Ureter (tissue), 1 donor: ENCODE data around the gene PHLDB3. TPM values are rescaled to one million over a fixed set of nuclear protein-coding genes. Genes with fewer than 3 reads are reported as not detected.
"Not testable (repeated sequence)": the region's sequence is repeated elsewhere in the genome, so short reads cannot be mapped to it uniquely, and the experiment has no call there.

ENCODE experiments used
- DNase-seq: peaks from one replicate; pipeline ENCODE4 v3.0.0-alpha.2; 2020; ENCODE audit warnings: low spot score
- total RNA-seq: library from RNA; stranded (reverse); gene quantifications from one replicate; pipeline ENCODE4 v1.2.4, GENCODE V29; 2023
- donor health status: DM: yes; HTN: yes; CAD: no.

The PHLDB3 gene
- total RNA-seq, 1 donor from 2014 or later, result 39.5 TPM

DNA sequence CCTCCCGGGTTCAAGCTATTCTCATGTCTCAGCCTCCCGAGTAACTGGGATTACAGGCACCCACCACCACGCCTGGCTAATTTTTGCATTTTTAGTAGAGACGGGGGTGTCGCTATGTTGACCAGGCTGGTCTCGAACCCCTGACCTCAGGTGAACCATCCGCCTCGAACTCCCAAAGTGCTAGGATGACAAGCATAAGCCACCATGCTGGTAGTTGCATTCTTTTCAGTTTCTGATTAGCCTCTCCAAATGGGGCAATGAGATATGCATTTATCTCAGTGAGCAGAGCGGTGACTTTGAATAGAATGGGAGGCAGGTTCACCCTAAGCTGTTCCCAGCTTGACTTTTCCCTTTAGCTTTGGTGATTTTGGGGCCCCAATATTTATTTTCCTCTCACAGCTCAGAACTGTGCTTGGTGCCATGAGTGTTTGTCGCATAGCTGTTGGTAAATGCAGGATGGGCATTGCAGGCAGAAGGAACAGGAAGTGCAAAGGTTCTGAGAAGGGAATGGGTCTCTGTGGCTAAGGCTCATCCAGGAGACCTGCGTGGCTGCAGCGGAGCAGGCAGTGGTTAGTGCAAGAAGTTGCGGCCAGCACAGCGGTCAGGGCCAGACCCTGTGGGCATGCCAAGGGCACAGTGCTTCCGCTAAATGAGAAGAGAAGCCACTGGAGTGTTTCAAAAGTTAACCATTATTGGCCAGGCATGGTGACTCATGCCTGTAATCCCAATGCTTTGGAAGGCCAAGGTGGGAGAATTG, 59.8 kb downstream of the PHLDB3 start:
- no peak for DNase-seq

DNA sequence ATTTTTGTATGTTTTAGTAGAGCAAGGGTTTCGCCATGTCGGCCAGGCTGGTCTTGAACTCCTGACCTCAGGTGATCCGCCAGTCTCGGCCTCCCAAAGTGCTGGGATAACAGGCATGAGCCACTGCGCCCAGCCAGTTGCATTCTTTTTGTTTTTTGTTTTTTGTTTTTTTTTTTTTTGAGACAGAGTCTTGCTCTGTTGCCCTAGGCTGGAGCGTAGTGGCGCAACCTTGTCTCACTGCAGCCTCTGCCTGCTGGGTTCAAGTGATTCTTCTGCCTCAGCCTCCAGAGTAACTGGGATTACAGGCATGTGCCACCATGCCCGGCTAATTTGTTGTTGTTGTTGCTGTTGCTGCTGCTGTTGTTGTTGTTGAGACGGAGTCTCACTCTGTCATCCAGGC, 60.5 kb downstream of the PHLDB3 start:
- DNase-seq, result not testable (repeated sequence)

DNA sequence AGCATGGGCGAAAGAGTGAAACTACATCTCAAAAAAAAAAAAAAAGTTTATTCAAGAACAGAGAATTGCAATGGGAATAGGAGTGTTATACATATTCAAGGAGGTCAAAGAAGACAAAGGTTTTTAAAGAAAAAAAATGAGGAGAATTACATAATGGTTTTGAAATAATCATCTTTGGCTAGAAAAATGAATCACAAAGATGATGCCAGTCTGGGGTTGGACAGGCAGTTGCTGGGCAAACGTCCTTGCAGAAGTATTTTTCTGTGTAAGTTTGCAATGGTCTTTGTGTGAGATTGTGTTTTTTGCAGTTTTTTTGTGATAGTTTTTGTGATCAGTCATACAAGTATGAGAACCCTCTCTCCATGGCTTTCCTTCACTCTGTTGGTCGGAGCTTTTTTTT, 62.8 kb downstream of the PHLDB3 start:
- DNase-seq, result no peak

DNA sequence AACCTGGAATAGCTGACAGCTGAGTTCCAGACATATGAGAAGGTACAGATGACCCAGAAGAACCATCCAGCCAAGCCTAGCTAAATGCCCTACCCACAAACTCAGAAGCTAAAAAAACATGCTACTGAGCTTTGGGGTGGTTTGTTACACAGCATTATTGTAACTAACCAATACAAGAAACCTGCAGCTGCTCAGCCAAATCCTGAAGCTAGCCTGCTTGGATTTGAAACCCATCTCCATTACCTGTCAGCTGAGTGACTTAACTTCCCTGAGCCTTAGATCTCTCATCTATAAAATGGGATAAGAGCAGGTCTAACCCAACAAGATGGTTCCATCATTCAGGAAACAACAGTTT, 64.9 kb downstream of the PHLDB3 start:
- DNase-seq, result no peak

DNA sequence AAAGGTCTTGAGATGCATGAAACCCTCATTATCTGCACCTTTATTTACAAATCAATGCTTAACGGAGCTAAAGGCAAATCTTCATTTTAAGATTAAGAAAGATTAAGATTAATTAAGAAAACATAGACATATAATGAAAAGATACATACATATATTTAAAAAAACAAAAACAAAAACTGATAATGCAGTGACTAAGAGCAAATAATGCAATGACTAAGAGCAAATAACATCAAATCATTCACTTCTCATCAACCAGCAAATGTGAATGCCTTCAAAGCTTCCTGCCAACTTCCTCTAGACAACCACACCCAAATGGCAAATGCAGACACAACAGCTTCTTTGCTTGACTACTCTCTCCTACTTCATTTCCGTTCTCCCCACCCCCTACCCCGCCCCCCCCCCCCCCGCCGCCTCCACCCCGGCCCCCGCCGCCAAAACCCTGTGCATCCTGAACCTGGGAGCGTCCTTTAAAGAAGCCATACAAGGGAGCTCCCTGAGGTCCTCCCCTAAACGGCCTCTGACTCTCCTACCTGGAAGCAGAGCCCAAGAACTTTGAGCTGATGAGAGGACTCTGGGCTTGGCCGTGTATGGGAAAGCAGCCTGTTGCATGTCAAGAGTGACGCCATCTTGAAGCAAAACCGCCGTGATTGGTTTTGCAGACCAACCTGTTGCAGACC, 65.4 kb downstream of the PHLDB3 start:
- no peak for DNase-seq

DNA sequence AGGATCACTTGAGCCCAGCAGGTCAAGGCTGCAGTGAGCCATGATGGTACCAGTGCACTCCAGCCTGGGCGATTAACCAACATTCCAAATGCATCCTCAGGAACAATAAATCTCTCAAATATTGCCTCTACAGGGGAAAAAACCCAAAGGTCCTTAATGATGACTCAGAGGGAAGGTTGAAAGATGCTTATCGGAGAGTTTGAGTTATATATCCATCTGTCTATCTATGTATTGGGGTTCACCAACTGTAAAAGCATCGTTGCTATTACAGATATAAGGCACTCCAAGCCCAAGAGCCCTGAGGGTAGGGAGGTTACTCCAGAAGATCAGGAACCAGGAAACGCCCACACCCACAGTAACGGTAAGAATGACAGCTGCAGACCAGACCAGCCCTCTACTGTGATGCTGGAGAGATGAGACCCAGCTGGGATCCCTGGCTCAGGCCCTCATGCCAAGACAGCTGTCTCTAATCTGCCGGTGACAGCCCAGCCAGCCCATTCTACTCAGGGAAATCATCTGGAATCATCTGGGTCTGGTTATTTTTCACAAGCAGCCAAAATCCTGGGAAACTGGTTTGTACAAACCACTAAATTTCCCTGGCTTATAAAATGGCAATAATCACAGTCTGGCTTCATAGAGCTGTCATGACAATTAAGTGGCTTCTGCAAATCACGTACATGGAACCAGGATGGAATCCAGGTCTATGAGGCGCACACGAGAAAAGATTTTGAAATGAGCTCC, 66.1 kb downstream of the PHLDB3 start:
- DNase-seq, result no peak

DNA sequence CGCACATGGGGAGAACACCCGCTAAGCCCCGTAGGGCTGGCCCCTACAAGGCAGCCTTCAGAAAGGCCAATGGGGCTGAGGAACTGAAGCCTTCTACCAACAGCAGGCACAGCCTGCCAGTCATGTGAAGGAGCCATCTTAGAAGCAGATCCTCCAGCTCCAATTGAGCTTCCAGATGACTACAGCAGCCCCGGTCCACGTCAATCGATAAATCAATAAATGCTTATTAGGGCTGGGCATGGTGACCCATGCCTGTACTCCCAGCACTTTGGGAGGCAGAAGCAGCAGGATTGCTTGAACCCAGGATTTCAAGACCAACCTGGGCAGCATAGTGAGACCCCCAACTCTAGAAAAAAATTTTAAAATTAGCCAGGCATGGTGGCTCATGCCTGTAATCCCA, 66.8 kb downstream of the PHLDB3 start:
- no peak for DNase-seq

DNA sequence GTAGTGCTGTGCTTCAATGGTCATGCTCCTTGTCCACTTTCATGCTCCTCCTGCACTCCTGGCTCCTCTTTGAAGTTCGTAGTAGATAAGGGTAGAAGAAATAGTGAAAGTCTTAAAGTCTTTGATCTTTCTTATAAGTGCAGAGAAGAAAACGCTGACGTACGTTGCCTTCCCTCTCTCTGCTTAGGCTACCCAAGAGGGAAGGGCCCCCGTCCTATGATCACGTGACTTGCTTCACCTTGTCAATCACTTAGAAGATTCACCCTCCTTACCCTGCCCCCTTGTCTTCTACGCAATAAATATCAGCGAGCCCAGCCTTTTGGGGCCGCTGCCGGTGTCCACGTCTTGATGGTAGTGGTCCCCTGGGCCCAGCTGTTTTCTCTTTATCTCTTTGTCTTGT, 67.3 kb downstream of the PHLDB3 start:
- not testable (repeated sequence) for DNase-seq

DNA sequence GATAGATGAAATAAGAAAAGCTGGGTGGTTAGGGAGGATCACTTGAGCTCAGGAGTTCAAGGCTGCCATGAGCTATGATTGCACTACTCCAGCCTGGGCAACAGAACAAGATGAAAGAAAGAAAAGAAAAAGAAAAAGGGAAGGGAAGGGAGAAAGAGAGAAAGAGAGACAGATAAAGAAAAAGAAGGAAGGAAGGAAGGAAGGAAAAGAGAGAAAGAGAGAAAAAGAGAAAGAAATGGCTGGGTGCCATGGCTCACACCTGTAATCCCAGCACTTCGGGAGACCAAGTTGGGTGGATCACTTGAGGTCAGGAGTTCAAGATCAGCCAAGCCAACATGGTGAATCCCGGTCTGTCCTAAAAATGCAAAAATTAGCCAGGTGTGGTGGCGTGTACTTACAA, 68.8 kb downstream of the PHLDB3 start:
- DNase-seq, result no peak

DNA sequence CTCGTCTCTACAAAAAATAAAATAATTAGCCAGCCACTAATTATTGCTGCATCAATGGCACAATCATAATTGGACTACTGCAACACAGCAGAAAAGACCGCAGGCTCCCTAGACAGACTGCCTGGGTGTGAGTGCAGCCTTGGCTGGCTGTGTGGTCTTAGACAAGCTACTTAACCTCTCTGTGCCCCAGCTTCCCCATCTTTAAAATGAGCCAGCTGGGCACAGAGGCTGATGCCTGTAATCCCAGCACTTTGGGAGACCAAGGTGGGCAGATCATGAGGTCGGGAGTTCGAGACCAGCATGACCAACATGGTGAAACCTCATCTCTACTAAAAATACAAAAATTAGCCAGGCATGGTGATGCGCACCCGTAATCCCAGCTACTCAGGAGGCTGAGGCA, 70.9 kb downstream of the PHLDB3 start:
- DNase-seq, result no peak

DNA sequence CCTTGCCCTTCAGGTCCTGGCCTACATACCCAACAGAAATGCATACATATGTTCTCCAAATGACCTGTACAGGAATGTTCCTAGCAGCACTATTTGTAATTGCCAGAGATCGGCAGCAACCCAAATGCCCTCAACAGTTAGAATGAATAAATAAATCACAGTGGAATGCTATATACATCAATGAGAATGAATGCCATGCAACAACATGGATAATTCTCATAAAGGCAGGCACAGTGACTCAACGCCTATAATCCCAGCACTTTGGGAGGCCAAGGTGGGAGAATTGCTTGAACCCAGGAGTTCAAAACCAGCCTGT, 71.2 kb downstream of the PHLDB3 start:
- DNase-seq, result no peak

DNA sequence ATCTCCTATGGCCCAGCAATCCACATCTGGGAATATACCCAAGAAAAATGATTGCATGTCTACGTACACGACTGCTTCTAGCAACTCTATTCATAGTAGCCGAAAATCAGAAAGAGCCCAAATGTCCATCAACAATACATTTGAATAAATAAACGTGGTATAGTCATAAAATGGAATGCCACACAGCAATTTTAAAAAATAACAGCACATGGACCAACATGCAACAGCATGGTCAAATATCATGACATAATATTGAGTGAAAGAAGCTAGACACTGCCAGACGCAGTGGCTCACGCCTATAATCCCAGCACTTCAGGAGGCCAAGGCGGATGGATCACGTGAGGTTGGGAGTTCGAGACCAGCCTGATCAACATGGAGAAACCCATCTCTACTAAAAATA, 73.6 kb downstream of the PHLDB3 start:
- no peak for DNase-seq

DNA sequence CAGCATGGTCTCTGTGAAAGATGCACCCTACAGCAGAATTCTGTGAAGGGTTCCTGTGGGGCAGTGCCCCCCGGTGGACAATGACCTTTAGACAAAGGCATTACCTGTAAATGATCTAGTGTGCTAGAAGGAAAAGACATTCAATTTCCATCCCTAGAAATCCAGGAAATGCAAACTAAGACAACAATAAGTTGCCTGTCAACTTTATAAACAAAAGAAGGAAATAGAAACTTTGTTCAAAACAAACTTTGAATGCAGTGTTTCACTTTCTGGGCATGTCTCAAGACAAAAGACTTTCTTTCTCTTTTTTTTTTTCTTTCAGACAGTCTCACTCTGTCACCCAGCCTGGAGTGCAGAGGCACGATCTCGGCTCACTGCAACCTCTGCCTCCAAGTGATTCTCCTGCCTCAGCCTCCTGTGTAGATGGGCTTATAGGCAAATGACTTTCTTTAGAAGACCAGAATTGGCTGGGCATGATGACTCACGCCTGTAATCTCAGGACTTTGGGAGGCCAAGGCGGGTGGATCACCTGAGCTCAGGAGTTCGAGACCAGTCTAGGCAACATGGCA, 74.3 kb downstream of the PHLDB3 start:
- DNase-seq, result no peak

DNA sequence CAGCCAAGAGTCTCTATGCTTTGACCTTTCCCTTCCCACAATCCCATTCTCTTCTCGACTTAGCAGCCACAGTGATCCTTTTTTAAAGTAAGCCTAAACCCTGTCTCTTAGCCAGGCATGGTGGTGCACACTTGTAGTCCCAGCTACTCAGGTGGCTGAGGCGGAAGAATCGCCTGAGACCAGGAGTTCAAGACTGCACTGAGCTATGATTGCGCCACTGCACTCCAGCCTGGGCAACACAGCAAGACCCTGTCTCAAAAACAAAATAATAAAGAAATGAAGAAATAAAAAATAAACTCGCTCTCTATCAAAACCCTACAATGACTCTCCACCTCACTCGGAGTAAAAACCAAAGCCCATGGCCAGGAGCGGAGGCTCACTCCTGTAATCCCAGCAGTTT, 75.2 kb downstream of the PHLDB3 start:
- DNase-seq, result no peak

DNA sequence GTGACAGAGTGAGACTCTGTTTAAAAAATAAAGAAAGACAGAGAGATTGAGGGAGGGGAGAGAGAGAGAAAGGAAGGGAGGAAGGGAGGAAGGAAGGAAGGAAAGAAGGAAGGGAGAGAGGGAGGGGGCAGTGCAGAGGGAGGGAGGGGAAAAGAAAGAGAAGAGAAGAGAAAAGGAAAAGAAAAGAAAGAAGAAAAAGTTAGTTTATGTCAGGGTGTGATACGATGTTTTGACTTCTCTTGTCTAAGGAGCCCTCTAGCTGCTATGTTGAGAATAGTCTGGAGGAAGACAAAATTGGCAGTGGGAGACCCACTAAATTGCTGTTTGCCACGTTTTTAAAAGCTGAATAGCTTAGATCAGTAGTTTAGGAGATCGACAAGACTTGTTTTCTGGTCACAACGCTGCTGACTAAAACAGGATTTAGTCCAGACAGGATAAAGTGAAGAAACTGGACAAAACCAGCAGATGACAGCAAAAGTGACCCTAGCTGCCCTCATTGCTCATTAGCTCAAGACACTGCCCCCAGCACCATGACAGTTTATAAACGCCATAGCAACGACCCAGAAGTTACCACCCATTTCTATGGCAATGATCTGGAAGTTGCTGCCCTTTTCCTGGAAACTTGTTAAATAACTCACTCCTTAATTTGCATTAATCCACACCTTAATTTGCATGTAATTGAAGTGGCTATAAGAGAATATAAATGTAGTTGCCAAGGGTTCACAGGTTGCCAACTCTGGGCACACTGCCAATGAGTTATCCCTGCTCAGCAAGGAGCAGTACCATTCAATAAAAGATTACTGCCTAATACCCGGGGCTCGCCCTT, 78.8 kb downstream of the PHLDB3 start:
- DNase-seq, result no peak

Other genes with a start within 250 kb of the PHLDB3 start
- gene PSG9, start 235.2 kb downstream of the PHLDB3 start, total RNA-seq, result not detected
- not detected for gene CD177, start 151.1 kb downstream of the PHLDB3 start, total RNA-seq
- gene TEX101, start 89.9 kb downstream of the PHLDB3 start, total RNA-seq, result not detected
- gene LYPD3, start 39.1 kb downstream of the PHLDB3 start, total RNA-seq, result 15.0 TPM
- gene ETHE1, start 22.5 kb upstream of the PHLDB3 start, total RNA-seq, result 37.4 TPM
- 2.1 TPM for gene ZNF575, start 28.4 kb upstream of the PHLDB3 start, total RNA-seq
- 20.3 TPM for gene XRCC1, start 70.8 kb upstream of the PHLDB3 start, total RNA-seq
- 11.8 TPM for gene PINLYP, start 71.1 kb upstream of the PHLDB3 start, total RNA-seq
- gene IRGQ, start 91.4 kb upstream of the PHLDB3 start, total RNA-seq, result 20.8 TPM
- gene ZNF576, start 91.8 kb upstream of the PHLDB3 start, total RNA-seq, result 20.4 TPM
- 1.0 TPM for gene SRRM5, start 107.3 kb upstream of the PHLDB3 start, total RNA-seq
- gene ZNF428, start 114.9 kb upstream of the PHLDB3 start, total RNA-seq, result 30.2 TPM
- 6.6 TPM for gene CADM4, start 135.1 kb upstream of the PHLDB3 start, total RNA-seq
- gene PLAUR, start 165.4 kb upstream of the PHLDB3 start, total RNA-seq, result 9.6 TPM
- not detected for gene IRGC, start 211.3 kb upstream of the PHLDB3 start, total RNA-seq